ENCODE data around the gene CEP104. TPM values are rescaled to one million over a fixed set of nuclear protein-coding genes. Genes with fewer than 3 reads are reported as not detected.

The CEP104 gene
- total and polyA plus RNA-seq, 2 experiments from 2014 or later: 20.5 to 32.2 TPM

GRCh38 chr1:3777647-3778589 lies 79.1 kb downstream of the CEP104 start:
- Mint-ChIP-seq H3K27me3 (ENCODE audit: insufficient read depth, low read depth, poor library complexity) (peaks cover 14% of the 10 kb centered on the region), H3K4me1 (peaks cover 10% of the 10 kb centered on the region), H3K27ac (no peak overlapping the region), H3K9me3 (no peaks in the 10 kb centered on the region; the same call in 2 of the 3 replicates), H3K36me3 (ENCODE audit: low read depth) (peaks cover 39% of the 10 kb centered on the region), H3K4me3 (no peak overlapping the region)
- Histone ChIP-seq H3K79me2 (replicated peaks; ENCODE audit: insufficient read depth) (no peaks in the 10 kb centered on the region), H3K9me2 (ENCODE audit: insufficient read depth) (no peaks in the 10 kb centered on the region), H3K36me3 (ENCODE audit: insufficient read depth) (peaks cover 25% of the 10 kb centered on the region), H2AFZ (no peak overlapping the region), H4K20me1 (replicated peaks; ENCODE audit: insufficient read depth) (peaks cover 12% of the 10 kb centered on the region), H3K27ac (ENCODE audit: low read depth) (no peak overlapping the region), H3K4me1 (ENCODE audit: insufficient read depth) (peaks cover 7% of the 10 kb centered on the region; the same call in 1 of the 2 replicates), H3K4me2 (no peak overlapping the region), H3K27me3 (ENCODE audit: insufficient read depth) (no peaks in the 10 kb centered on the region), H3K4me3 (no peak overlapping the region), H3F3A (replicated peaks; ENCODE audit: low read depth) (peaks cover 11% of the 10 kb centered on the region; the same call in 1 of the 2 replicates)
- ATAC-seq (no peak), DNase-seq (ENCODE audit: low spot score) (no peak)
- TF ChIP-seq POLR2AphosphoS5 (IDR thresholded peaks at IDR 0.05; ENCODE audit: low read depth): no peak
- no peak for TF ChIP-seq JUNB (IDR thresholded peaks at IDR 0.05; ENCODE audit: unreplicated experiment)
- no peak for TF ChIP-seq ZNF462 (CRISPR knock-in tag; IDR thresholded peaks at IDR 0.05)

GRCh38 chr1:3777078-3777547 lies 79.9 kb downstream of the CEP104 start:
- no peak for DNase-seq (ENCODE audit: low spot score)
- H3K9me3 Mint-ChIP-seq: no peaks in the 10 kb centered on the region; the same call in 2 of the 3 replicates
- no peak overlapping the region for H3K4me2 ChIP-seq
- no peak for TF ChIP-seq EZH2phosphoT487 (IDR thresholded peaks at IDR 0.05; ENCODE audit: unreplicated experiment)
- no peak for TF ChIP-seq REST (IDR thresholded peaks at IDR 0.05; ENCODE audit: unreplicated experiment)
- TF ChIP-seq ZNF331 (CRISPR knock-in tag; IDR thresholded peaks at IDR 0.05; ENCODE audit: low read depth): no peak
- TF ChIP-seq ZNF114 (CRISPR knock-in tag; IDR thresholded peaks at IDR 0.05): no peak

More at GRCh38 chr1:3777078-3777547, 79.9 kb downstream of the CEP104 start:
- Histone ChIP-seq H3K4me1 (ENCODE audit: insufficient read depth) (peaks cover 7% of the 10 kb centered on the region; the same call in 1 of the 2 replicates), H4K20me1 (replicated peaks; ENCODE audit: insufficient read depth) (peaks cover 7% of the 10 kb centered on the region), H2AFZ (no peak overlapping the region), H3K9me2 (ENCODE audit: insufficient read depth) (no peaks in the 10 kb centered on the region), H3K36me3 (ENCODE audit: insufficient read depth) (peaks cover 18% of the 10 kb centered on the region), H3F3A (replicated peaks; ENCODE audit: low read depth) (peaks cover 11% of the 10 kb centered on the region; the same call in 1 of the 2 replicates), H3K27ac (ENCODE audit: low read depth) (no peak overlapping the region), H3K27me3 (ENCODE audit: insufficient read depth) (no peaks in the 10 kb centered on the region), H3K4me3 (no peak overlapping the region), H3K79me2 (replicated peaks; ENCODE audit: insufficient read depth) (no peaks in the 10 kb centered on the region)
- H3K36me3 Mint-ChIP-seq (ENCODE audit: low read depth): peaks cover 31% of the 10 kb centered on the region
- peaks cover 10% of the 10 kb centered on the region for H3K4me1 Mint-ChIP-seq
- H3K4me3 Mint-ChIP-seq: no peak overlapping the region
- ATAC-seq: no peak
- H3K27me3 Mint-ChIP-seq (ENCODE audit: insufficient read depth, low read depth, poor library complexity): peaks cover 14% of the 10 kb centered on the region
- H3K27ac Mint-ChIP-seq: no peak overlapping the region

Data from GM23338 (cell line).